ENCODE data around the gene ZDHHC20. TPM values are rescaled to one million over a fixed set of nuclear protein-coding genes. Genes with fewer than 3 reads are reported as not detected.
A peak's percentile ranks its signal among the peaks of the same experiment; 100 is the strongest.
"Not testable (repeated sequence)": the region's sequence is repeated elsewhere in the genome, so short reads cannot be mapped to it uniquely, and the experiment has no call there.

ZDHHC20 gene
- total and polyA plus RNA-seq, 5 experiments from 2014 or later = 25.8 to 81.7 (median 52.5) TPM

DNA sequence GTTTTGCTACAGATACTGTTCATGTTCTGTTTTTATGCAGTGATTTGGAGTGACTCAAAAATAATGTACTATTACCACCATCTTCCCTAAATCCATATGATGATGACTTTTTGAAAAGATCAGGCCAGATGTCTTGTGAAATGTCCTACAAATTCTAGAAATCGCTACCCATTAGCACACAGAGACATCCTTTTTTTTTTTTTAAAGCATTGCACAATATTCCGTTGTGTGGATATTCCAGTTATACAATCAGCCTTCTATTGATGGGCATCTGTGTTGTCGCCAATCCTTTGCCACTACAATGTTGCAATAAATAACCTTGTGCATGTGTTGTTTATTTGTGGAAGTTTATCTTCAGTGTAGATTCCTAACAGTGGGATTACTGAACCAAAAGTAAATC, 24.5 kb downstream of the ZDHHC20 start:
- peaks cover 8 to 34% (median 20%) of the 10 kb centered on the region in 9 donors for H3K9me3 Mint-ChIP-seq
- DNase-seq = no peak
- H3K4me1 Mint-ChIP-seq = peaks cover 18 to 63% (median 54%) of the 10 kb centered on the region in 4 donors
- H3K27ac Mint-ChIP-seq = peak overlapping the region in 2 of 10 donors; percentile 48 to 67
- no peaks in the 10 kb centered on the region for H3K27me3 Mint-ChIP-seq
- peaks cover 31 to 49% (median 34%) of the 10 kb centered on the region in 3 donors for H3K36me3 Mint-ChIP-seq
- ATAC-seq = no peak
- POLR2A ChIA-PET = interaction anchor here (0.7 kb wide), 1 partner anchor 127 kb away, joined by 4 read pairs; no protein-coding TSS in a partner anchor
- H3K4me3 Mint-ChIP-seq = no peak overlapping the region

DNA sequence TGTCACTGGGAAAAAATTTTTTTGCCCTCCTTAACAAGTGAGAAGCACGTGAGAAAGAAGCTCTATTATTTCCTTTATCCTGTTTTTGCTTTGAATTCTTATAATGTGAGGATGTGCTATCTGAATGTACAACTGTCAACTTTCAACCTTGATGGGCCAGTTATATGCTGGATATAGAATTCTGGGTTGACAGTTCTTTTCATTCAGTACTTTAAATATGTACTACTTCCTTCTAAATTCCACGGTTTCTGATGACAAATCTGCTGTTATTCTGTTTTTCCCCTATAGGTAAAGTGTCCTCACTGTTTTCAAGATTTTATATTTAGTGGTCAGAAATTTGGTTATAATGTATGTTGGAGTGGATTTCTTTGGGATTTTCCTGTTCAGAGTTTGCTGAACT, 29.9 kb downstream of the ZDHHC20 start:
- ATAC-seq = no peak
- DNase-seq = no peak
- no peak overlapping the region for H3K27ac Mint-ChIP-seq
- peaks cover 23 to 36% (median 24%) of the 10 kb centered on the region in 3 donors for H3K36me3 Mint-ChIP-seq
- POLR2A ChIA-PET = no interaction called here
- H3K9me3 Mint-ChIP-seq = peaks cover 4 to 36% (median 20%) of the 10 kb centered on the region in 9 donors
- H3K27me3 Mint-ChIP-seq = no peaks in the 10 kb centered on the region
- peaks cover 9 to 41% (median 33%) of the 10 kb centered on the region in 4 donors for H3K4me1 Mint-ChIP-seq
- H3K4me3 Mint-ChIP-seq = peak overlapping the region in 1 of 10 donors; percentile 54

DNA sequence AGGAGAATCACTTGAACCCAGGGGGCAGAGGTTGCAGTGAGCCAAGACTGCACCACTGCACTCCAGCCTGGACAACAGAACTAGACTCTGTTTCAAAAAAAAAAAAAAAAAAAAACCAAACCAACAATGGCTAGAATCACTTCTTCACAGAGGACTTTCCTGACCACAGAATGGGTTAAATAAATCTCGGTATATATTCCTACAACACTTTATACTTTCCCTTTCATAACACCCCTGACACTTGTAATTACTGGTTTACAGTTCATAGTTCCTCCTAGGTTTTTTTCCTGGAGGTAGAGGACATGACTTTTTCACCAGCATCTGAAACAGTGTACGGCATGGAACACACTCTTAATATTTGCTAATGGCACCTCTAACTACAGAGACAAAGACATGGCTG, 31.4 kb downstream of the ZDHHC20 start:
- POLR2A ChIA-PET = no interaction called here
- DNase-seq (no peak), ATAC-seq (no peak)
- Mint-ChIP-seq H3K27ac (peak overlapping the region in 1 of 10 donors; percentile 39), H3K4me3 (no peak overlapping the region), H3K36me3 (peaks cover 23 to 36% (median 30%) of the 10 kb centered on the region in 3 donors), H3K9me3 (peaks cover 4 to 36% (median 20%) of the 10 kb centered on the region in 9 donors), H3K4me1 (peaks cover 14 to 38% (median 33%) of the 10 kb centered on the region in 4 donors), H3K27me3 (no peaks in the 10 kb centered on the region)

DNA sequence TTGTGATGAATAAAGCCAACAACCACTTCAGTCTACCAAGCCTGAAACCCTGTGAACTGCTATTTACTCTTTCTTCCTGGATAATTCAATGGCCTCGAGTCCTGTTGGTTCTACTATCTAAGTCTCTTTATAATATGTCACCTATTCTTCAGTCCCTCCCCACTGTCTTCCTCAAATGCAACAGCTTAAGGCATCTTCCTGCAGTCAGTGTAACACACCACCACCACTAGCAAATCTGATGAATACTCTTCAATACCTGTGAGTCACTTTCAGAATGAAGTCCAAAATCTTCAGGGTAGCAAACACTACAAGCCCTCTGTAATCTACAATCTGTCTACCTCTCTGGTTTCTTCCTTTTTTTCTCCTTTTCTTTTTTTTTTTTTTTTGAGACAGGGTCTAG, 32.9 kb downstream of the ZDHHC20 start:
- DNase-seq = no peak
- peak in 1 of 2 donors; percentile 44 for ATAC-seq
- Mint-ChIP-seq H3K4me1 (peaks cover 16 to 39% (median 34%) of the 10 kb centered on the region in 4 donors), H3K9me3 (peaks cover 4 to 30% (median 20%) of the 10 kb centered on the region in 9 donors), H3K27me3 (no peaks in the 10 kb centered on the region), H3K36me3 (peaks cover 23 to 34% (median 29%) of the 10 kb centered on the region in 3 donors), H3K27ac (peak overlapping the region in 7 of 10 donors; percentile 2 to 77 (median 5)), H3K4me3 (peak overlapping the region in 2 of 10 donors; percentile 13 to 31)
- POLR2A ChIA-PET = no interaction called here

DNA sequence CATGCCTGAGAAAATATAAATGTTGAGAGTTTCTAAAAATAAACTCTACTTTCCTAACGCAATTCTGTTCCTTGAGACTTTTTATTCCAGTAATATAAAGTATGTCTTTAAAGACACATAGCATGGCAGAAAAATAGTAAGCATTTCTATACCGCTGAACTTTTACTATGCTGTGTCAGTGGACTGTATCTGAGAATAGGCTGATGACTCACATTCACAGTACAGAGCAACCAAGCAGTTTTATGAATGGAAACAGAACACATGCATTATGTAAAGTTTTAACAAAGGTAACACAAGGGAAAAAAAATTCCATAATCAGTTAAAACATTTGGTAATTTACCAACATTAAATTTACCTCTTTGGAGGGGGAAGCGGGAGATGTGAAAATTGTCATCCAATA, 38.4 kb downstream of the ZDHHC20 start:
- peaks cover 8 to 19% (median 13%) of the 10 kb centered on the region in 4 donors for H3K4me1 Mint-ChIP-seq
- no peak overlapping the region for H3K4me3 Mint-ChIP-seq
- H3K27ac Mint-ChIP-seq = peak overlapping the region in 2 of 10 donors; percentile 30 to 39
- no peak for DNase-seq
- H3K36me3 Mint-ChIP-seq = peaks cover 0 to 40% (median 12%) of the 10 kb centered on the region in 3 donors
- POLR2A ChIA-PET = no interaction called here
- no peaks in the 10 kb centered on the region for H3K9me3 Mint-ChIP-seq
- no peaks in the 10 kb centered on the region for H3K27me3 Mint-ChIP-seq
- no peak for ATAC-seq

DNA sequence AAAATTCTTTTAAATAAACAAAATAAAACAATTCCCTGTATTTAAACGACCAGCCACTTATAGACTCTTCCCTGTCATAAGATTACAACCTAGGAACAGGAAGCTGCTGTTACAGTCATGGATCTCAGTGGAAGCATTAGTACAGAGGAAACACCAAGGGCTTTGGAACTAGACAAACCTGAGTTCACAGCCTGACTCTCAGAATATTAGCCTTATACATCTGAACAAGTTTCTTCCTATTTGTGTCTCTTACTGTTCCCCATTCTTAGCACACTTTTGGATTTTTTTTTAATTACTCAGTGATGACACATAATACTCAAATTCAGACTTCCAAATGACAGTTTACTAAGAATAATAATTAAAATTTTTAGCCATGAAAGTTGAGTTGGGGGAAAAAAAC, 46.1 kb downstream of the ZDHHC20 start:
- H3K27me3 Mint-ChIP-seq = no peaks in the 10 kb centered on the region
- POLR2A ChIA-PET = no interaction called here
- ATAC-seq = no peak

DNA sequence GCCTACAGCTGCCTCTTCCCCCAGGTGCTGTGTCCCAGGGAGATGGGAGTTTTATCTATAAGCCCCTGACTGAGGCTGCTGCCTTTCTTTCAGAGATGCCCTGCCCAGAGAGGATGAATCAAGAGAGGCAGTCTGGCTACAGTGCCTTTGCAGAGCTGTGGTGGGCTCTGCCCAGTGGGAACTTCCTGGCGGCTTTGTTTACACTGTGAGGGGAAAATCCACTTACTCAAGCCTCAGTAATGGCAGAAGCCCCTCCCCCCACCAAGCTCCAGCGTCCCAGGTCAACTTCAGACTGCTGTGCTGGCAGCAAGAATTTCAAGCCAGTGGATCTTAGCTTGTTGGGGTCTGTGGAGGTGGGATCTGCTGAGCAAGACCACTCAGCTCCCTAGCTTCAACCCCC, 48.6 kb downstream of the ZDHHC20 start:
- Mint-ChIP-seq H3K27ac (peak overlapping the region in 5 of 10 donors; percentile 0 to 56 (median 22)), H3K36me3 (peaks cover 11 to 72% (median 55%) of the 10 kb centered on the region in 3 donors), H3K9me3 (peaks cover 0 to 19% (median 6%) of the 10 kb centered on the region in 9 donors), H3K4me1 (peaks cover 0 to 14% (median 6%) of the 10 kb centered on the region in 4 donors)
- H3K27me3 Mint-ChIP-seq, H3K4me3 Mint-ChIP-seq, DNase-seq, POLR2A ChIA-PET, ATAC-seq: not testable (repeated sequence)

More for the DNA sequence above, 46.1 kb downstream of the ZDHHC20 start:
- H3K4me3 Mint-ChIP-seq = no peak overlapping the region
- H3K36me3 Mint-ChIP-seq = peaks cover 11 to 71% (median 38%) of the 10 kb centered on the region in 3 donors
- H3K4me1 Mint-ChIP-seq = peaks cover 0 to 15% (median 6%) of the 10 kb centered on the region in 4 donors
- peaks cover 0 to 6% (median 4%) of the 10 kb centered on the region in 9 donors for H3K9me3 Mint-ChIP-seq
- no peak for DNase-seq
- H3K27ac Mint-ChIP-seq = no peak overlapping the region

DNA sequence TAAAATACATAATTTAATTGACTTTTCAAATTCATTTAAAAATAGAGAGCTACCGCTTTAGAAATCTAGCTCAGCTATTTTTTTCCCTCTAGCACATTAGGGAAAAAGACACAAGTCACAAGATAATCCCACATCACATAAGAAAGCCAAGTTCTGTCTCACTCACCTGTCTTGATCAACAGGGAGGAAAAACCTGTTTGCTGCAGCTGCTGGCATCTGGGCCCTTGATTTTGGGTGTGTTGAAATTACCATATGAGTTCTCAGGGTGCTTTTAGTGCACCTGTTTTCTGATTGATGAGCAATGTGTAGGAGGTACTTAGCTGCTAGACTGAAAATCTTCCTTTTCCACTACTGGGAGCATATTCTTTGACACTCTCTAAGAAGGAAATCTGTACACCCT, 53.8 kb downstream of the ZDHHC20 start:
- H3K27me3 Mint-ChIP-seq = no peaks in the 10 kb centered on the region
- H3K36me3 Mint-ChIP-seq = peaks cover 6 to 62% (median 55%) of the 10 kb centered on the region in 3 donors
- peaks cover 0 to 24% (median 6%) of the 10 kb centered on the region in 9 donors for H3K9me3 Mint-ChIP-seq
- ATAC-seq (no peak), DNase-seq (no peak)
- peaks cover 4 to 29% (median 15%) of the 10 kb centered on the region in 4 donors for H3K4me1 Mint-ChIP-seq
- peak overlapping the region in 3 of 10 donors; percentile 45 to 69 (median 61) for H3K27ac Mint-ChIP-seq
- POLR2A ChIA-PET = no interaction called here
- no peak overlapping the region for H3K4me3 Mint-ChIP-seq

DNA sequence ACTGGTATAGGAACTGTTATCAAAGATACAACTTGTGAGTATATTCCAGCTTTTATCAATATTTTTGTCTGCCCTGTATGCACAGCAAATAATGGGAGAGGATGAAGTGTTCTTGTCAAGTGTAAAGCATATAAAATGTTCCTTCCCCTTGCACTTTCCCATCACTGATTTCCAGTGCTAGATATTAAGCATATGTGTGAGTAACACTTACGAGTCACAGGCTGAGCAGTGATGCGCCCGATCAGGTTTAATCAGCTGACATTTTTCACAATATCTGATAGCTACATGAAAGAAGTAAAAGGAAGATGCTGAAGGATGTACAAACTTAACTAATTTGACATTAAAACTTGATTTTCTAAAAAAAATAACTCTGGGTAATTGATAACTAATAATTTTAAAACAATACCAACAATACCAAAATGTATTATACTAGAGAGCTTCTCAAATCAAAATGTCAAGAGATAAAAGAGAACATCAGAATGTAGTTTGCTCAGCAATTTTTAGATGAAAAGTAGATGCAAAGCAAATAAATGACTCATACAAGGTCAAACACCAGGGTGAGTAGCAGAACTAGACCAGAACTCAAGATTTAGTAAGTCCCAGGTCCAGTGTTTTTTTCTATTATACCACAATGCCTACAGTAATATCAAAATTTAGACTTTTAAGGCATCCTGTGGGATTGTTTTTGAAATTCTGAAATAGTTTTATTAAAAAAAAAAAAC, 56.4 kb downstream of the ZDHHC20 start:
- POLR2A ChIA-PET = no interaction called here
- Mint-ChIP-seq H3K27me3 (no peaks in the 10 kb centered on the region), H3K27ac (peak overlapping the region in 7 of 10 donors; percentile 20 to 73 (median 54)), H3K9me3 (peaks cover 0 to 20% (median 3%) of the 10 kb centered on the region in 9 donors), H3K36me3 (peaks cover 0 to 53% (median 40%) of the 10 kb centered on the region in 3 donors), H3K4me1 (peaks cover 7 to 41% (median 32%) of the 10 kb centered on the region in 4 donors), H3K4me3 (no peak overlapping the region)
- DNase-seq (no peak), ATAC-seq (no peak)

DNA sequence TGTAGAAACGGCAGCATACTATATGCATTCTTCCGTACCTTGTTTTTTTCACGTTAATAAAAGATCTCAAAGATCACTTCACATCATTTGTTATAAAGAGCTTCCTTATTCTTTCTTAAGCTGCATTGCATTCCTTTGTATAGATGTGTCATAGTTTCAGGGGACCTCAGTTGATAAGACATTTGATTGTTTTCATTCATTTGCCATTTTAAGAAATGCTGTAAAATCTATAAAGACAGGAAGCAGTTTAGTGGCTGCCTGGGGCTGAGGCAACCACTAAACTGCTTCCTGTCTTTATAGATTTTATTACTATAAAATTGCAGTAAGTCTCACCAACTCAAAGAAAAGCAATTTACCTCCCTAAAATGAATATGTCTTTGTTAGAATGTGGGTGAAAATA, 59.4 kb downstream of the ZDHHC20 start:
- peak overlapping the region in 9 of 10 donors; percentile 13 to 92 (median 80) for H3K27ac Mint-ChIP-seq
- no peaks in the 10 kb centered on the region for H3K27me3 Mint-ChIP-seq
- H3K4me3 Mint-ChIP-seq = peak overlapping the region; percentile 36 to 74 (median 64)
- peaks cover 0 to 49% (median 20%) of the 10 kb centered on the region in 3 donors for H3K36me3 Mint-ChIP-seq
- POLR2A ChIA-PET = interaction anchor here (1.2 to 2.8 kb wide), 2 partner anchors 59 kb away, joined by 4 to 11 read pairs; partner anchors contain the start of gene ZDHHC20
- peak in 4 of 10 donors; percentile 9 to 47 (median 38) for DNase-seq
- peak; percentile 83 for ATAC-seq
- peaks cover 14 to 60% (median 53%) of the 10 kb centered on the region in 4 donors for H3K4me1 Mint-ChIP-seq
- H3K9me3 Mint-ChIP-seq = peaks cover 0 to 3% (median 0%) of the 10 kb centered on the region in 9 donors

DNA sequence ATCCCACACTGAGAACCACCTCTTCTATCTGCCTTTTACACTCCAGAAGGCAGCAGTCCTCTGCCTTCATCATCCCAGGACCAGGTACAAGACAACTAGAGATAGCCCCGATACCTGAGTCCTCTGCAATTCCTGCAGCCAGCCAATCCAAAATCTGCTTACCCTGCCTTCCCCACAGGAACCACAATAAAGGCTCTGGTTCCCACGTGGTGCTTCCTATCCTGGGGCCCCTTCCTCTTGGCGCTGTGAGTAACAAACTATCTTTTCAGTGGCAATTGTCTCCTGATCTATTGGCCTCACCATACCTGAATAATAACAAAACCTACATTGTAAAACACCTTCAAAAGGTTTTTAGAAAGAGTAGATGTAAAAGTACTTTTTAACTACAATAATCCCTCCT, 63.1 kb downstream of the ZDHHC20 start:
- POLR2A ChIA-PET = no interaction called here
- Mint-ChIP-seq H3K4me1 (peaks cover 15 to 49% (median 42%) of the 10 kb centered on the region in 4 donors), H3K27ac (peak overlapping the region; percentile 45 to 91 (median 74)), H3K4me3 (peak overlapping the region; percentile 17 to 85 (median 64)), H3K36me3 (peaks cover 0 to 50% (median 11%) of the 10 kb centered on the region in 3 donors), H3K9me3 (no peaks in the 10 kb centered on the region), H3K27me3 (no peaks in the 10 kb centered on the region)
- peak; percentile 46 to 73 for ATAC-seq
- peak in 8 of 10 donors; percentile 19 to 64 (median 32) for DNase-seq

DNA sequence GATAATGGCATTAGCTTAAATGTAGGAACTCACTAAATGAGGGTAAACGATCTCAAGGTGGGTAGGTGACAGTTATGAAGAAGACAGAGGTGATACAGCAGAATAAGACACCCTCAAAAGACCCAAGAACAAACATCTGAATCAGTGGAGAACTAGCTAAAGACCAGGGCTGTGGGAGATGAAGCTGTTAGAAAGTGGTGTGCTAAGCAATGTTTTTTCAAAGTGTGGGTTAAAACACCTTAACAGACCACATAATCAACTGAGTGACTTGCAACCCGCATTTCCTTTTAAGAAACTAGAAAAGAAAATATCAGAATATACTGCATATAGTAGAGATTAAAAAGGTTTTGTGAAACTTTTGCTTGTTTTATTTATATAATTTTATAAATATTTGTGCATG, 70.0 kb downstream of the ZDHHC20 start:
- ATAC-seq (peak in 1 of 2 donors; percentile 59), DNase-seq (peak in 2 of 10 donors; percentile 13 to 16)
- H3K4me3 Mint-ChIP-seq = peak overlapping the region in 6 of 10 donors; percentile 1 to 39 (median 16)
- H3K27ac Mint-ChIP-seq = peak overlapping the region; percentile 2 to 84 (median 58)
- H3K36me3 Mint-ChIP-seq = peaks cover 8 to 80% (median 25%) of the 10 kb centered on the region in 3 donors
- POLR2A ChIA-PET = interaction anchor here (1.3 kb wide), 1 partner anchor 70 kb away, joined by 4 read pairs; the partner anchor contains the start of gene ZDHHC20
- peaks cover 0 to 1% (median 0%) of the 10 kb centered on the region in 9 donors for H3K9me3 Mint-ChIP-seq
- H3K27me3 Mint-ChIP-seq = no peaks in the 10 kb centered on the region
- H3K4me1 Mint-ChIP-seq = peaks cover 15 to 30% (median 26%) of the 10 kb centered on the region in 4 donors

Measured in naive thymus-derived CD8-positive, alpha-beta T cell (primary cell).